ENCODE results near the gene LAMTOR4.
"Not testable (repeated sequence)": the region's sequence is repeated elsewhere in the genome, so short reads cannot be mapped to it uniquely, and the experiment has no call there.

DNA sequence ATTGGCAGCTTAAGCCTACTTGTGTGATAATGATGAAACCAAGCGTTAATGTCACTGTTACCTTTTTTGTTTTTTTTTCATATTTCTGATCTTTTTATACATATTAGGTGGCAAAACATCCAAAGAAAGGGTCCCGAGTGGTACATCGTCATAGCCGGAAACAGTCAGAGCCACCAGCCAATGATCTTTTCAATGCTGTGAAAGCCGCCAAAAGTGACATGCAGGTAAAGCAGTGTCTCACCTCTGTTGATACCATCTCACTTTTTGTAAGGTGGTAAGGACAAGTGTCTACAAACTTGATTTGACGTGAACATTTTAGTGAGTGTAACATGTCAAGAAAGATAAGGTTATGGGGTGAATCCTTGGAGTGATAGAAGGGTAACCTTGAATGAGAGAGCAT lies 33.9 kb downstream of the LAMTOR4 start:
- TF ChIP-seq, protein P1, sequence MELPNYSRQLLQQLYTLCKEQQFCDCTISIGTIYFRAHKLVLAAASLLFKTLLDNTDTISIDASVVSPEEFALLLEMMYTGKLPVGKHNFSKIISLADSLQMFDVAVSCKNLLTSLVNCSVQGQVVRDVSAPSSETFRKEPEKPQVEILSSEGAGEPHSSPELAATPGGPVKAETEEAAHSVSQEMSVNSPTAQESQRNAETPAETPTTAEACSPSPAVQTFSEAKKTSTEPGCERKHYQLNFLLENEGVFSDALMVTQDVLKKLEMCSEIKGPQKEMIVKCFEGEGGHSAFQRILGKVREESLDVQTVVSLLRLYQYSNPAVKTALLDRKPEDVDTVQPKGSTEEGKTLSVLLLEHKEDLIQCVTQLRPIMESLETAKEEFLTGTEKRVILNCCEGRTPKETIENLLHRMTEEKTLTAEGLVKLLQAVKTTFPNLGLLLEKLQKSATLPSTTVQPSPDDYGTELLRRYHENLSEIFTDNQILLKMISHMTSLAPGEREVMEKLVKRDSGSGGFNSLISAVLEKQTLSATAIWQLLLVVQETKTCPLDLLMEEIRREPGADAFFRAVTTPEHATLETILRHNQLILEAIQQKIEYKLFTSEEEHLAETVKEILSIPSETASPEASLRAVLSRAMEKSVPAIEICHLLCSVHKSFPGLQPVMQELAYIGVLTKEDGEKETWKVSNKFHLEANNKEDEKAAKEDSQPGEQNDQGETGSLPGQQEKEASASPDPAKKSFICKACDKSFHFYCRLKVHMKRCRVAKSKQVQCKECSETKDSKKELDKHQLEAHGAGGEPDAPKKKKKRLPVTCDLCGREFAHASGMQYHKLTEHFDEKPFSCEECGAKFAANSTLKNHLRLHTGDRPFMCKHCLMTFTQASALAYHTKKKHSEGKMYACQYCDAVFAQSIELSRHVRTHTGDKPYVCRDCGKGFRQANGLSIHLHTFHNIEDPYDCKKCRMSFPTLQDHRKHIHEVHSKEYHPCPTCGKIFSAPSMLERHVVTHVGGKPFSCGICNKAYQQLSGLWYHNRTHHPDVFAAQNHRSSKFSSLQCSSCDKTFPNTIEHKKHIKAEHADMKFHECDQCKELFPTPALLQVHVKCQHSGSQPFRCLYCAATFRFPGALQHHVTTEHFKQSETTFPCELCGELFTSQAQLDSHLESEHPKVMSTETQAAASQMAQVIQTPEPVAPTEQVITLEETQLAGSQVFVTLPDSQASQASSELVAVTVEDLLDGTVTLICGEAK (IDR thresholded peaks at IDR 0.05; ENCODE audit: borderline replicate concordance), result not testable (repeated sequence)
- TF ChIP-seq NR2C2 (IDR thresholded peaks at IDR 0.05; ENCODE audit: borderline replicate concordance, control insufficient read depth, insufficient read length, low read depth); TBL1XR1 (IDR thresholded peaks at IDR 0.05; ENCODE audit: low read depth, low read length); HDGF (IDR thresholded peaks at IDR 0.05); MEF2B (IDR thresholded peaks at IDR 0.05; ENCODE audit: partially characterized antibody, poor library complexity, severe bottlenecking); RCOR1 (conservative IDR thresholded peaks at IDR 0.05; ENCODE audit: low read depth, low read length); ETV6 (conservative IDR thresholded peaks at IDR 0.05 in 1 of 2, IDR thresholded peaks at IDR 0.05 in 1 of 2; ENCODE audit: borderline replicate concordance in 1 of 2, low read depth in 1 of 2): not testable (repeated sequence)
- TF ChIP-seq, protein P2, sequence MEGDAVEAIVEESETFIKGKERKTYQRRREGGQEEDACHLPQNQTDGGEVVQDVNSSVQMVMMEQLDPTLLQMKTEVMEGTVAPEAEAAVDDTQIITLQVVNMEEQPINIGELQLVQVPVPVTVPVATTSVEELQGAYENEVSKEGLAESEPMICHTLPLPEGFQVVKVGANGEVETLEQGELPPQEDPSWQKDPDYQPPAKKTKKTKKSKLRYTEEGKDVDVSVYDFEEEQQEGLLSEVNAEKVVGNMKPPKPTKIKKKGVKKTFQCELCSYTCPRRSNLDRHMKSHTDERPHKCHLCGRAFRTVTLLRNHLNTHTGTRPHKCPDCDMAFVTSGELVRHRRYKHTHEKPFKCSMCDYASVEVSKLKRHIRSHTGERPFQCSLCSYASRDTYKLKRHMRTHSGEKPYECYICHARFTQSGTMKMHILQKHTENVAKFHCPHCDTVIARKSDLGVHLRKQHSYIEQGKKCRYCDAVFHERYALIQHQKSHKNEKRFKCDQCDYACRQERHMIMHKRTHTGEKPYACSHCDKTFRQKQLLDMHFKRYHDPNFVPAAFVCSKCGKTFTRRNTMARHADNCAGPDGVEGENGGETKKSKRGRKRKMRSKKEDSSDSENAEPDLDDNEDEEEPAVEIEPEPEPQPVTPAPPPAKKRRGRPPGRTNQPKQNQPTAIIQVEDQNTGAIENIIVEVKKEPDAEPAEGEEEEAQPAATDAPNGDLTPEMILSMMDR (IDR thresholded peaks at IDR 0.05 in 2 of 3, conservative IDR thresholded peaks at IDR 0.05 in 1 of 3; ENCODE audit: control insufficient read depth in 2 of 3, extremely low read depth in 1 of 3, insufficient read depth in 1 of 3, low read depth in 3 of 3, low read length in 3 of 3), result not testable (repeated sequence)
- TF ChIP-seq, protein P3, sequence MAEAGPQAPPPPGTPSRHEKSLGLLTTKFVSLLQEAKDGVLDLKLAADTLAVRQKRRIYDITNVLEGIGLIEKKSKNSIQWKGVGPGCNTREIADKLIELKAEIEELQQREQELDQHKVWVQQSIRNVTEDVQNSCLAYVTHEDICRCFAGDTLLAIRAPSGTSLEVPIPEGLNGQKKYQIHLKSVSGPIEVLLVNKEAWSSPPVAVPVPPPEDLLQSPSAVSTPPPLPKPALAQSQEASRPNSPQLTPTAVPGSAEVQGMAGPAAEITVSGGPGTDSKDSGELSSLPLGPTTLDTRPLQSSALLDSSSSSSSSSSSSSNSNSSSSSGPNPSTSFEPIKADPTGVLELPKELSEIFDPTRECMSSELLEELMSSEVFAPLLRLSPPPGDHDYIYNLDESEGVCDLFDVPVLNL (IDR thresholded peaks at IDR 0.05; ENCODE audit: low read depth, low read length), result not testable (repeated sequence)

Measured in GM12878 (cell line).